ENCODE measurements around the gene CENPN.

CENPN gene

GRCh38 chr16:81006813-81007695 lies at the start of gene CENPN, which contains the start of gene CMC2:
Gene CENPN (plus strand): TSS chr16:81007214. CDS start chr16:81011940, 4,726 bp downstream.
Gene CMC2 (minus strand): TSS chr16:81006885. CDS start chr16:80997394, 9,491 bp downstream.
- peak; percentile 92 to 94 for DNase-seq (ENCODE audit: low read depth in 1 of 2, low spot score in 1 of 2)

GRCh38 chr16:80958284-80958683 lies 48.7 kb upstream of the CENPN start:
- no peak for DNase-seq (ENCODE audit: low read depth in 1 of 2, low spot score in 1 of 2)

GRCh38 chr16:80962879-80963278 lies 44.1 kb upstream of the CENPN start:
- DNase-seq (ENCODE audit: low read depth in 1 of 2, low spot score in 1 of 2) = no peak

GRCh38 chr16:80964351-80964750 lies 42.7 kb upstream of the CENPN start:
- DNase-seq (ENCODE audit: low read depth in 1 of 2, low spot score in 1 of 2) = no peak

GRCh38 chr16:80966617-80967016 lies 40.4 kb upstream of the CENPN start:
- DNase-seq (ENCODE audit: low read depth in 1 of 2, low spot score in 1 of 2) = no peak

GRCh38 chr16:80968386-80969113 lies 38.5 kb upstream of the CENPN start:
- DNase-seq (ENCODE audit: low read depth in 1 of 2, low spot score in 1 of 2) = no peak

- no peak for DNase-seq (ENCODE audit: low read depth in 1 of 2, low spot score in 1 of 2)
Observed at GRCh38 chr16:80969114-80969484, 37.9 kb upstream of the CENPN start.

- no peak for DNase-seq (ENCODE audit: low read depth in 1 of 2, low spot score in 1 of 2)
Observed at GRCh38 chr16:80971819-80972218, 35.2 kb upstream of the CENPN start.

- no peak for DNase-seq (ENCODE audit: low read depth in 1 of 2, low spot score in 1 of 2)
Observed at GRCh38 chr16:80972611-80973010, 34.4 kb upstream of the CENPN start.

- no peak for DNase-seq (ENCODE audit: low read depth in 1 of 2, low spot score in 1 of 2)
Observed at GRCh38 chr16:80973991-80974390, 33.0 kb upstream of the CENPN start.

GRCh38 chr16:80974649-80975376 lies 32.2 kb upstream of the CENPN start:
- no peak for DNase-seq (ENCODE audit: low read depth in 1 of 2, low spot score in 1 of 2)

GRCh38 chr16:80976946-80977345 lies 30.1 kb upstream of the CENPN start:
- no peak for DNase-seq (ENCODE audit: low read depth in 1 of 2, low spot score in 1 of 2)

- DNase-seq (ENCODE audit: low read depth in 1 of 2, low spot score in 1 of 2) = no peak
Observed at GRCh38 chr16:80981103-80981502, 25.9 kb upstream of the CENPN start.

- DNase-seq (ENCODE audit: low read depth in 1 of 2, low spot score in 1 of 2) = no peak
Observed at GRCh38 chr16:80982646-80983045, 24.4 kb upstream of the CENPN start.

GRCh38 chr16:80984124-80984892 lies 22.7 kb upstream of the CENPN start:
- no peak for DNase-seq (ENCODE audit: low read depth in 1 of 2, low spot score in 1 of 2)

- no peak for DNase-seq (ENCODE audit: low read depth in 1 of 2, low spot score in 1 of 2)
Observed at GRCh38 chr16:80985611-80986010, 21.4 kb upstream of the CENPN start.

- no peak for DNase-seq (ENCODE audit: low read depth in 1 of 2, low spot score in 1 of 2)
Observed at GRCh38 chr16:80986557-80986956, 20.5 kb upstream of the CENPN start.

- DNase-seq (ENCODE audit: low read depth in 1 of 2, low spot score in 1 of 2) = no peak
Observed at GRCh38 chr16:80988756-80989155, 18.3 kb upstream of the CENPN start.

- no peak for DNase-seq (ENCODE audit: low read depth in 1 of 2, low spot score in 1 of 2)
Observed at GRCh38 chr16:80989801-80990200, 17.2 kb upstream of the CENPN start.

GRCh38 chr16:80990577-80990976 lies 16.4 kb upstream of the CENPN start:
- no peak for DNase-seq (ENCODE audit: low read depth in 1 of 2, low spot score in 1 of 2)

GRCh38 chr16:80990978-80991377 lies 16.0 kb upstream of the CENPN start:
- no peak for DNase-seq (ENCODE audit: low read depth in 1 of 2, low spot score in 1 of 2)
